ENCODE measurements around the gene FLOT2.
A peak's percentile ranks its signal among the peaks of the same experiment; 100 is the strongest.
"Not testable (repeated sequence)": the region's sequence is repeated elsewhere in the genome, so short reads cannot be mapped to it uniquely, and the experiment has no call there.

FLOT2 gene

GRCh38 chr17:28906706-28907438 lies 9.3 kb upstream of the FLOT2 start:
- Histone ChIP-seq H3K23ac (ENCODE audit: low read length) (no peak overlapping the region), H2BK120ac (ENCODE audit: insufficient read depth, low read length, poor library complexity) (no peak overlapping the region), H3K4me2 (ENCODE audit: low read length) (no peak overlapping the region)

GRCh38 chr17:28906276-28906675 lies 8.7 kb upstream of the FLOT2 start:
- no peak overlapping the region for H3K4me3 ChIP-seq (ENCODE audit: low read depth, low read length)
- no peak overlapping the region for H2BK120ac ChIP-seq (ENCODE audit: insufficient read depth, low read length, poor library complexity)
- no peak overlapping the region for H3K14ac ChIP-seq (ENCODE audit: low read length)
- no peak overlapping the region for H3K4ac ChIP-seq (ENCODE audit: low read depth, low read length)
- H3K18ac ChIP-seq (ENCODE audit: low read length): no peak overlapping the region
- H3K27ac ChIP-seq (ENCODE audit: low read depth, low read length): no peak overlapping the region
- no peak overlapping the region for H3K4me2 ChIP-seq (ENCODE audit: low read length)
- no peak overlapping the region for H3K9ac ChIP-seq (ENCODE audit: low read length)
- no peak overlapping the region for H4K12ac ChIP-seq (ENCODE audit: low read depth, low read length)
- no peak overlapping the region for H4K8ac ChIP-seq (ENCODE audit: low read depth, low read length)
- H3K9me3 ChIP-seq (ENCODE audit: insufficient read depth, low read depth, low read length): peaks cover 4% of the 10 kb centered on the region
- peaks cover 5% of the 10 kb centered on the region for H3K79me1 ChIP-seq (ENCODE audit: low read length)
- no peak overlapping the region for H2BK12ac ChIP-seq (ENCODE audit: low read length)
- H2AK5ac ChIP-seq (ENCODE audit: low read length): no peak overlapping the region
- no peak overlapping the region for H2AFZ ChIP-seq (ENCODE audit: insufficient read depth, low read length, poor library complexity)
- no peak for DNase-seq
- no CpG with 5 or more reads among the region's 9 CpGs for WGBS (ENCODE audit: extremely low coverage, insufficient coverage, insufficient read length)
- no peaks in the 10 kb centered on the region for H3K27me3 ChIP-seq (ENCODE audit: insufficient read depth, low read length)
- H3K23ac ChIP-seq (ENCODE audit: low read length): no peak overlapping the region
- peaks cover 43 to 51% of the 10 kb centered on the region in 2 experiments for H3K36me3 ChIP-seq (ENCODE audit: control insufficient read depth in 1 of 2, insufficient read depth in 2 of 2, low read length in 2 of 2)
- H3K4me1 ChIP-seq (ENCODE audit: control insufficient read depth in 1 of 2, insufficient read depth in 2 of 2, low read length in 2 of 2): peaks cover 9 to 10% of the 10 kb centered on the region in 2 experiments
- peaks cover 7% of the 10 kb centered on the region for H3K79me2 ChIP-seq (ENCODE audit: control insufficient read depth, insufficient read depth, low read length, poor library complexity)
- H4K91ac ChIP-seq (ENCODE audit: low read depth, low read length): no peak overlapping the region
- H2BK5ac ChIP-seq (ENCODE audit: low read depth, low read length, poor library complexity): no peak overlapping the region

More at GRCh38 chr17:28906706-28907438, 9.3 kb upstream of the FLOT2 start:
- Histone ChIP-seq H3K9ac (ENCODE audit: low read length) (no peak overlapping the region), H3K79me2 (ENCODE audit: control insufficient read depth, insufficient read depth, low read length, poor library complexity) (peaks cover 7% of the 10 kb centered on the region), H3K36me3 (ENCODE audit: control insufficient read depth in 1 of 2, insufficient read depth in 2 of 2, low read length in 2 of 2) (peaks cover 49 to 57% of the 10 kb centered on the region in 2 experiments), H4K12ac (ENCODE audit: low read depth, low read length) (no peak overlapping the region), H3K9me3 (ENCODE audit: insufficient read depth, low read depth, low read length) (peaks cover 4% of the 10 kb centered on the region), H3K27me3 (ENCODE audit: insufficient read depth, low read length) (no peaks in the 10 kb centered on the region), H3K18ac (ENCODE audit: low read length) (no peak overlapping the region), H3K4me3 (ENCODE audit: low read depth, low read length) (no peak overlapping the region), H4K91ac (ENCODE audit: low read depth, low read length) (no peak overlapping the region), H3K14ac (ENCODE audit: low read length) (no peak overlapping the region), H2AFZ (ENCODE audit: insufficient read depth, low read length, poor library complexity) (no peak overlapping the region), H2BK5ac (ENCODE audit: low read depth, low read length, poor library complexity) (no peak overlapping the region), H3K4ac (ENCODE audit: low read depth, low read length) (no peak overlapping the region), H2AK5ac (ENCODE audit: low read length) (no peak overlapping the region), H4K8ac (ENCODE audit: low read depth, low read length) (no peak overlapping the region), H3K79me1 (ENCODE audit: low read length) (peaks cover 5% of the 10 kb centered on the region), H3K27ac (ENCODE audit: low read depth, low read length) (no peak overlapping the region), H3K4me1 (ENCODE audit: control insufficient read depth in 1 of 2, insufficient read depth in 2 of 2, low read length in 2 of 2) (peaks cover 5 to 8% of the 10 kb centered on the region in 2 experiments), H2BK12ac (ENCODE audit: low read length) (no peak overlapping the region)
- peak; percentile 62 to 72 for DNase-seq
- no CpG with 5 or more reads among the region's 7 CpGs for WGBS (ENCODE audit: extremely low coverage, insufficient coverage, insufficient read length)

- Histone ChIP-seq H3K4ac (ENCODE audit: low read depth, low read length) (no peak overlapping the region), H2BK5ac (ENCODE audit: low read depth, low read length, poor library complexity) (no peak overlapping the region), H3K4me1 (ENCODE audit: control insufficient read depth in 1 of 2, insufficient read depth in 2 of 2, low read length in 2 of 2) (peaks cover 9 to 11% of the 10 kb centered on the region in 2 experiments), H3K27me3 (ENCODE audit: insufficient read depth, low read length) (no peaks in the 10 kb centered on the region), H3K4me2 (ENCODE audit: low read length) (no peak overlapping the region), H3K14ac (ENCODE audit: low read length) (no peak overlapping the region), H3K18ac (ENCODE audit: low read length) (no peak overlapping the region), H2AK5ac (ENCODE audit: low read length) (no peak overlapping the region), H4K91ac (ENCODE audit: low read depth, low read length) (no peak overlapping the region), H4K12ac (ENCODE audit: low read depth, low read length) (no peak overlapping the region), H2BK120ac (ENCODE audit: insufficient read depth, low read length, poor library complexity) (no peak overlapping the region), H3K9ac (ENCODE audit: low read length) (no peak overlapping the region), H2BK12ac (ENCODE audit: low read length) (no peak overlapping the region), H3K27ac (ENCODE audit: low read depth, low read length) (no peak overlapping the region), H3K79me1 (ENCODE audit: low read length) (peaks cover 5% of the 10 kb centered on the region), H3K79me2 (ENCODE audit: control insufficient read depth, insufficient read depth, low read length, poor library complexity) (peaks cover 7% of the 10 kb centered on the region), H4K8ac (ENCODE audit: low read depth, low read length) (no peak overlapping the region), H3K9me3 (ENCODE audit: insufficient read depth, low read depth, low read length) (peaks cover 4% of the 10 kb centered on the region), H2AFZ (ENCODE audit: insufficient read depth, low read length, poor library complexity) (no peak overlapping the region), H3K36me3 (ENCODE audit: control insufficient read depth in 1 of 2, insufficient read depth in 2 of 2, low read length in 2 of 2) (peaks cover 36 to 40% of the 10 kb centered on the region in 2 experiments), H3K4me3 (ENCODE audit: low read depth, low read length) (no peak overlapping the region), H3K23ac (ENCODE audit: low read length) (no peak overlapping the region)
- DNase-seq: no peak
- WGBS (ENCODE audit: extremely low coverage, insufficient coverage, insufficient read length): no CpG with 5 or more reads among the region's 4 CpGs
Measured at GRCh38 chr17:28904800-28905199, 7.3 kb upstream of the FLOT2 start.

GRCh38 chr17:28903546-28903841 lies 6.0 kb upstream of the FLOT2 start:
- DNase-seq; H3K23ac ChIP-seq (ENCODE audit: low read length); H3K79me2 ChIP-seq (ENCODE audit: control insufficient read depth, insufficient read depth, low read length, poor library complexity); H3K79me1 ChIP-seq (ENCODE audit: low read length); H4K91ac ChIP-seq (ENCODE audit: low read depth, low read length); H3K4me2 ChIP-seq (ENCODE audit: low read length); H2AK5ac ChIP-seq (ENCODE audit: low read length); H3K4ac ChIP-seq (ENCODE audit: low read depth, low read length); H3K27ac ChIP-seq (ENCODE audit: low read depth, low read length); H3K27me3 ChIP-seq (ENCODE audit: insufficient read depth, low read length); H2AFZ ChIP-seq (ENCODE audit: insufficient read depth, low read length, poor library complexity); H2BK12ac ChIP-seq (ENCODE audit: low read length); H3K9me3 ChIP-seq (ENCODE audit: insufficient read depth, low read depth, low read length); H4K8ac ChIP-seq (ENCODE audit: low read depth, low read length); H3K18ac ChIP-seq (ENCODE audit: low read length); H2BK120ac ChIP-seq (ENCODE audit: insufficient read depth, low read length, poor library complexity); H4K12ac ChIP-seq (ENCODE audit: low read depth, low read length); H3K9ac ChIP-seq (ENCODE audit: low read length); H3K4me3 ChIP-seq (ENCODE audit: low read depth, low read length); H2BK5ac ChIP-seq (ENCODE audit: low read depth, low read length, poor library complexity); H3K14ac ChIP-seq (ENCODE audit: low read length): not testable (repeated sequence)
- peaks cover 9 to 11% of the 10 kb centered on the region in 2 experiments for H3K4me1 ChIP-seq (ENCODE audit: control insufficient read depth in 1 of 2, insufficient read depth in 2 of 2, low read length in 2 of 2)
- H3K36me3 ChIP-seq (ENCODE audit: control insufficient read depth in 1 of 2, insufficient read depth in 2 of 2, low read length in 2 of 2): peaks cover 29 to 30% of the 10 kb centered on the region in 2 experiments
- WGBS (ENCODE audit: extremely low coverage, insufficient coverage, insufficient read length): no CpG with 5 or more reads among the region's 5 CpGs
